WTC11 (cell line): ENCODE results near the gene ABTB2.

ENCODE experiments used
- ESRRA ChIP-seq: sonication (generic); formaldehyde crosslinking; IDR thresholded peaks from 2 replicates; pipeline ENCODE4 v1.8.1; 2022; ENCODE audit warnings: mild to moderate bottlenecking, missing genetic modification reagents, borderline replicate concordance
- IRF2 ChIP-seq: sonication (generic); formaldehyde crosslinking; IDR thresholded peaks from 2 replicates; pipeline ENCODE4 v1.8.0; 2022; ENCODE audit warnings: low read depth, missing genetic modification reagents, borderline replicate concordance
- SP1 ChIP-seq: sonication (generic); formaldehyde crosslinking; conservative IDR thresholded peaks from 2 replicates; pipeline ENCODE4 v1.8.1; 2022; ENCODE audit warnings: missing genetic modification reagents
- TCF7 ChIP-seq: sonication (generic); formaldehyde crosslinking; IDR thresholded peaks from 2 replicates; pipeline ENCODE4 v1.8.0; 2022; ENCODE audit warnings: mild to moderate bottlenecking, low read depth, missing genetic modification reagents, moderate library complexity
- ZNF138 ChIP-seq: sonication (generic); formaldehyde crosslinking; conservative IDR thresholded peaks from 2 replicates; pipeline ENCODE4 v1.8.1; 2022; ENCODE audit warnings: mild to moderate bottlenecking, moderate library complexity, missing genetic modification reagents
- TF ChIP-seq, protein P1 (sequence below): sonication (generic); formaldehyde crosslinking; IDR thresholded peaks from 2 replicates; pipeline ENCODE4 v1.8.0; 2022; ENCODE audit warnings: mild to moderate bottlenecking, missing genetic modification reagents
- TF ChIP-seq, protein P2 (sequence below): fragments of 200-600 bp; IDR thresholded peaks from 2 replicates; pipeline ENCODE4 v1.8.0; 2022; ENCODE audit warnings: antibody characterized with exemption
- TF ChIP-seq, protein P3 (sequence below): fragments of 250-450 bp; sonication (Bioruptor Pico); IDR thresholded peaks from 2 replicates; pipeline ENCODE4 v1.8.0; 2021; ENCODE audit warnings: mild to moderate bottlenecking
- TF ChIP-seq, protein P4 (sequence below): sonication (generic); formaldehyde crosslinking; IDR thresholded peaks from 2 replicates; pipeline ENCODE4 v1.8.1; 2022; ENCODE audit warnings: low read depth, mild to moderate bottlenecking, moderate library complexity, missing genetic modification reagents, borderline replicate concordance
- TF ChIP-seq, protein P5 (sequence below): sonication (generic); formaldehyde crosslinking; IDR thresholded peaks from 2 replicates; pipeline ENCODE4 v1.8.1; 2023; ENCODE audit warnings: mild to moderate bottlenecking, missing genetic modification reagents

DNA sequence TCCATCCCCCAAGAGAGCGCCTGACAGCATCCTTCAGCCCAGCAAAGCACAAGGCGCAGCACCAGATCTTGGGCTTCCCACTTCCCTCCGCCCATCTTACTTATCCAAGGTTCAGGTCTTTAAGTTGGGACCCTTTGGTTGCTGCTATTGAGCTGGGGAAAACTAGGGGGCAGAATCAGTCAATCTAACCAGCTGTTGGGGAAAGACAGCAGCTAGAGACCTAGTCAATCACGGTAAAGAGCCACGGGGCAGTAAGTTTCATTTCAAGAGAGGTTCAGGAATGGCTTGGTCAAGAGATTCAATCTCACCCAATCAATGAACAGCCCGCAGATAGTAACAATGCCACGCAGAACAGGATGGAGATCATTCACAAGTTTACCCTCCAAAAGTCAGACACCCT, 1.7 kb downstream of the ABTB2 start:
- TF ChIP-seq, protein P1, sequence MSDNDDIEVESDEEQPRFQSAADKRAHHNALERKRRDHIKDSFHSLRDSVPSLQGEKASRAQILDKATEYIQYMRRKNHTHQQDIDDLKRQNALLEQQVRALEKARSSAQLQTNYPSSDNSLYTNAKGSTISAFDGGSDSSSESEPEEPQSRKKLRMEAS: no peak
- TF ChIP-seq, protein P2, sequence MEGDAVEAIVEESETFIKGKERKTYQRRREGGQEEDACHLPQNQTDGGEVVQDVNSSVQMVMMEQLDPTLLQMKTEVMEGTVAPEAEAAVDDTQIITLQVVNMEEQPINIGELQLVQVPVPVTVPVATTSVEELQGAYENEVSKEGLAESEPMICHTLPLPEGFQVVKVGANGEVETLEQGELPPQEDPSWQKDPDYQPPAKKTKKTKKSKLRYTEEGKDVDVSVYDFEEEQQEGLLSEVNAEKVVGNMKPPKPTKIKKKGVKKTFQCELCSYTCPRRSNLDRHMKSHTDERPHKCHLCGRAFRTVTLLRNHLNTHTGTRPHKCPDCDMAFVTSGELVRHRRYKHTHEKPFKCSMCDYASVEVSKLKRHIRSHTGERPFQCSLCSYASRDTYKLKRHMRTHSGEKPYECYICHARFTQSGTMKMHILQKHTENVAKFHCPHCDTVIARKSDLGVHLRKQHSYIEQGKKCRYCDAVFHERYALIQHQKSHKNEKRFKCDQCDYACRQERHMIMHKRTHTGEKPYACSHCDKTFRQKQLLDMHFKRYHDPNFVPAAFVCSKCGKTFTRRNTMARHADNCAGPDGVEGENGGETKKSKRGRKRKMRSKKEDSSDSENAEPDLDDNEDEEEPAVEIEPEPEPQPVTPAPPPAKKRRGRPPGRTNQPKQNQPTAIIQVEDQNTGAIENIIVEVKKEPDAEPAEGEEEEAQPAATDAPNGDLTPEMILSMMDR: no peak
- TF ChIP-seq, protein P3, sequence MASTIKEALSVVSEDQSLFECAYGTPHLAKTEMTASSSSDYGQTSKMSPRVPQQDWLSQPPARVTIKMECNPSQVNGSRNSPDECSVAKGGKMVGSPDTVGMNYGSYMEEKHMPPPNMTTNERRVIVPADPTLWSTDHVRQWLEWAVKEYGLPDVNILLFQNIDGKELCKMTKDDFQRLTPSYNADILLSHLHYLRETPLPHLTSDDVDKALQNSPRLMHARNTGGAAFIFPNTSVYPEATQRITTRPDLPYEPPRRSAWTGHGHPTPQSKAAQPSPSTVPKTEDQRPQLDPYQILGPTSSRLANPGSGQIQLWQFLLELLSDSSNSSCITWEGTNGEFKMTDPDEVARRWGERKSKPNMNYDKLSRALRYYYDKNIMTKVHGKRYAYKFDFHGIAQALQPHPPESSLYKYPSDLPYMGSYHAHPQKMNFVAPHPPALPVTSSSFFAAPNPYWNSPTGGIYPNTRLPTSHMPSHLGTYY (CRISPR knock-in tag): no peak
- no peak for TF ChIP-seq TCF7 (CRISPR knock-in tag)
- TF ChIP-seq, protein P4, sequence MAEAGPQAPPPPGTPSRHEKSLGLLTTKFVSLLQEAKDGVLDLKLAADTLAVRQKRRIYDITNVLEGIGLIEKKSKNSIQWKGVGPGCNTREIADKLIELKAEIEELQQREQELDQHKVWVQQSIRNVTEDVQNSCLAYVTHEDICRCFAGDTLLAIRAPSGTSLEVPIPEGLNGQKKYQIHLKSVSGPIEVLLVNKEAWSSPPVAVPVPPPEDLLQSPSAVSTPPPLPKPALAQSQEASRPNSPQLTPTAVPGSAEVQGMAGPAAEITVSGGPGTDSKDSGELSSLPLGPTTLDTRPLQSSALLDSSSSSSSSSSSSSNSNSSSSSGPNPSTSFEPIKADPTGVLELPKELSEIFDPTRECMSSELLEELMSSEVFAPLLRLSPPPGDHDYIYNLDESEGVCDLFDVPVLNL (CRISPR knock-in tag): no peak
- TF ChIP-seq, protein P5, sequence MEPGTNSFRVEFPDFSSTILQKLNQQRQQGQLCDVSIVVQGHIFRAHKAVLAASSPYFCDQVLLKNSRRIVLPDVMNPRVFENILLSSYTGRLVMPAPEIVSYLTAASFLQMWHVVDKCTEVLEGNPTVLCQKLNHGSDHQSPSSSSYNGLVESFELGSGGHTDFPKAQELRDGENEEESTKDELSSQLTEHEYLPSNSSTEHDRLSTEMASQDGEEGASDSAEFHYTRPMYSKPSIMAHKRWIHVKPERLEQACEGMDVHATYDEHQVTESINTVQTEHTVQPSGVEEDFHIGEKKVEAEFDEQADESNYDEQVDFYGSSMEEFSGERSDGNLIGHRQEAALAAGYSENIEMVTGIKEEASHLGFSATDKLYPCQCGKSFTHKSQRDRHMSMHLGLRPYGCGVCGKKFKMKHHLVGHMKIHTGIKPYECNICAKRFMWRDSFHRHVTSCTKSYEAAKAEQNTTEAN (CRISPR knock-in tag): no peak
- TF ChIP-seq SP1 (CRISPR knock-in tag): no peak
- no peak for TF ChIP-seq IRF2 (CRISPR knock-in tag)
- no peak for TF ChIP-seq ESRRA (CRISPR knock-in tag)
- TF ChIP-seq ZNF138 (CRISPR knock-in tag): no peak
